DMS153 (cell line): ENCODE results near the gene CD79B.

Source experiments
- DNase-seq: peaks from one replicate; lab custom pipeline; 2025; lab: John Stamatoyannopoulos, UW

CD79B gene

DNA sequence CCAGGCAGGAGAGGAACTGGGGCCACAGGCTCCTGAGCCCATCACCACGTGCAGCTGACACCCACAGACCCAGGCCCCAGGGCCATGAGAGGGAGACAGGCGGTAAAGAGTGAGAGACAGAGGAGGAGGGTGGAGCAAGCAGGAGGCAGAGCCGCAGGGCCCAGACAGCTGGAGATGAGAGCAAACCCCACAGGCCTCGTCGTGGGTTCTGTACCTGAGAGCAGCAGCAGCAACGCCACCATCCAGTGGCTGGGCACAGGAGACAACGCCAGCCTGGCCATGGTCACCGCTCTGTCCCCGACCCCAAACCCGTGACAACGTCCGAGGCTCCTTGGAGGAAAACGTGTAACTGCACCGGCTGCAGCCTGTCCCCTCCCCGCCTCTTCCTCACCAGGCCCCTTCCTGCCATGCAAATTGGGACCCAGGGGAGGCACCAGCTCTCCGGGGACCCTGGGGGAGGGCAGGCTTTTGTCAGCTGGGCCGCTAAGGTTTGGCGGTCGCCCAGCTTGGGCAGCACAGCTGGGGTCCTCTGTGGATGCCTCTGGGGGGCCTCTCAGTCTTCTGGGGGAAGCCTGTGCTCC is at the start of gene CD79B:
Gene CD79B, minus strand, starts transcription at position 351 of the 581 bp plus-strand sequence. Its CDS starts 70 bp downstream, at position 281.
- DNase-seq, result no peak

DNA sequence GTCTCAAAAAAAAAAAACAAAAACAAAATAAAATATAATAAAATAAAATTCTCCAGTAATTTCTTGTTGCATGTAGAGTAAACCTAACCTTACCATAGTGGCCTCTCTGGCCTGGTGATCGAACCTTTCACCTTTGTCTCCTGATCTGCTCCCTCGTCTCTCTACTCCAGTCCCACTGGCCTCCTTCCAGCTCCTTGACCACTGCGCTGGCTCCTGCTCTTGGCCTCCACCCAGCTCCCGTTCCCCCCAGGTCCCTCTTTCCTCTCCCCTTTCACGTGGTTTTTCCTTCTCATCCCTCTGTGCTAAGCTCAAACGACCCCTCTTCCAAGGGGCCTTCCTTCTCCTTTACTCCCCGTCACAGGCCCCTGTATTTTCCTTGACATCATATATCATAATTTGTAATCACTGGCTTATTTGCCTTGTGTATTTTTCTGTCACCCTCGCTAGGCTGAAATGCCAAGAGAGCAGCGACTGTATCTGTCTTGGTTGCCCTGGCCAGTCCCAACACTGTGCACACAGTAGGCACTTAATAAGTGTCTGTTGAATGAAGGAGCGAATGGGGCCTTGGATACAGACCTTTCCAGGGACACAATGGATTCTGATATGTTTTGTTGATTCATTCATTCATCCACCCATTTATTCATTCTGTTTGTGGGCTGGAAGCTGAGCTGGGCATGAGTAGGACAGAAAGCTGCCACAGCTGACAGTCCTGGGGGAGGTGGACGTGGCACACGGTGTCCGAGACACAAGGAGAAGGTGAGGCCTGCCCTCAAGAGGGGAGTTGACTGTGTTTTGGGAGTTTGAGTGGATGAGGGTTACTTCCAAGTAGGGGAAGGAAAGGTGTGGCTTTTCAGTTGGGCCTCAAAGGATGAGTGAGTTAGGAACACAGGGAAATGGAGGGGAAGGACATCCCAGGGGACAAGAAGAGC is 46.4 kb upstream of the CD79B start:
- no peak for DNase-seq

DNA sequence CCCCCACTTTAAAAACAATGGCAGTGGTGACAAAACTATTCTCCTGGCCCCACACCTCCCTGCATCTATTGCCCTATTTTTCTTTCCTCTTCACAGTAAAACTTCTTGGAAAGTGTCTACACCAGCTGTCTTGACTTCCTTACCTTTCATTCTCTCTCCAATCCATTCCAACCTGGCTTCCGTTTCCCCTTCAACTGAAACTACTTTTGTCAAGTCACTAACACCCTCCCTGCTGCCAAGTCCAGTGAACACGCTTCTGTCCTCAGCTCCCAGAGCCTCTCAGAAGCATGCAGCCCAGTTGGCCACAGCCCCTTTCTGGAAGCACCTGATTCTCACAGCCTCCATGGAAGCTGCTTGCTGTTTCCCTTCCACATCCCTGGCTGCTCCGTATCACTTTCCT is 44.6 kb upstream of the CD79B start:
- no peak for DNase-seq

DNA sequence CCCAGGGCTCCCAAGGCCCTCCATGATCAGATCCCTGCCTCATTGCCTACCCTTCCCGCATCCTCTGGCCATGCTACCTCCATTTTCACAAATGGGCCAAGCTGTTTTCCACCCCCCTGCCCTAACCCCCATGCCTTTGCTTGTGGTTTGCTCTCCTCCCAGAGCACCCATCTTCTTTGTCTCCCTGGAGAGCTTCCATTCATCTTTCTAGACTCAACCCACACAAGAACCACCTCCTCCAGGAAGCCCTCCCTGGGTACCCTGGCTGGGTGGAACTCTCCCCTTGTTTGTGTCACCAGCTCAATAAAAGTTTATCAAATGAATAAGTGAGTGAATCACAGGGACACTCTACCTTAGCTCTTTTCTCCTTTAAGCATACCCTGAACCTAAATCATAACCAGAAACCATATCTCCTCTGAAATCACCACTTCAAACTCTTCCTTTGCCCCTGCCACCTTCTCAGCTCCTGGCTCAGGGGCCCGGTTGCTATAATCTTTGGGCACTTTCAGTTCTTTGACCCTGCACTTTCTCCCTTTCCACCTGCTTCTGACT is 43.5 kb upstream of the CD79B start:
- no peak for DNase-seq

DNA sequence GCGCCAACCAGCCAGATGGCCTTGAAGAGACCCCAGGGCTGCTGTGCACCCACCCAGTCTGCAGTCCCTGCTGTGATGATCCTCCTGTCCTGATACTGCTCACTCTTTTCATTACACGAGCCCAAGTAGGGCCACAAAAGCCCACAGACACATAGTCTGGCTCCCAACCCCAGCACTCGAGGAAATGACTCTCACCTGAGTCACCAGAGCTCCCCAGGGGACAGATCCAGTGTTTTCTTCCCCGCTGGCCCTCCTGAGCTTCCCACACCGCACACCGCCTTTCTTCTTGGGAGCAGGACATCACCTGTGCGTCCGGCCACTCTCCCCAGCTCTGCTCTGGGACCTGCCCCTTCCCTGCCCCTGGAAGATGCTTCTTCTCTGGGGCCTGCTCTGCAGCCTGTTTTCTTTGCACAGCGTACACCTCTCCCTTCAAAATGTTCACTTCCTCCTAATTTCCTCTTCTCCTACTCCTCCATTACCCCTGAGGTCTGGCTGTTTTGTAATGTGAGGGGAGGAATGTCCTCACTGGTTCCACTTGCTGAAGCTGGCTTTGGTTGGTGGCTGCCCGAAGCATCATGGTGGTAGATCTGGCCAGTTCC is 42.6 kb upstream of the CD79B start:
- no peak for DNase-seq

DNA sequence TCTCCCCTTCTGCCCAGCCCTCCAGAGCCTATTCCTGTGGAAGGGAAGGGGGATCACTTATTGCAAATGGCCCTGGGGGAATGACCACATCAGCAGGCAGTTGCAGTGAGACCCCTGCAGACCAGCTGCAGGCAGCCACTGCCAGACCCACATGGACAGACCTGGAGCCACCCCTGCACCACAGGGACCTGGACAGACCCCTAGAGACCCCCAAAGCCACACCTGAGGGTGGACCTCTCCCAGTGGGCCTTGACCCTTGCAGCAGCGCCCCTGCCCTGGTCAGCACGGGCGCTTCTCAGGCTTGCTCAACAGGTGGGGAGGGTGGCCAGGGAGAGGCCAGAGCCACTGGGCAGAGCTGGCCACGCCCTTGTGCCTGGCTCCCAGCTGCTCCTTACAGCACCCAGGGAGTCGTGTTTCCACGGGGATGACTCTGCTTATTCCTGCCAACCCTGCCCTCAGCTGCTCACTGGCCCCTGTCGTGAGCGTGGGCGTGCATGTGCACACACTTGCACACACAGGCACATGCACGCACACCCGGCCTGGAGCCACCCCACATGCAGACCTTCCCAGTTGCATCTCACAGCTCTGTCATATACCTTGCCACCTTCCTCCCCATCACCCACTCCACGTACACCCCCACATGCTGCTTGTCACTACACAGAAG is 41.9 kb upstream of the CD79B start:
- DNase-seq, result no peak

DNA sequence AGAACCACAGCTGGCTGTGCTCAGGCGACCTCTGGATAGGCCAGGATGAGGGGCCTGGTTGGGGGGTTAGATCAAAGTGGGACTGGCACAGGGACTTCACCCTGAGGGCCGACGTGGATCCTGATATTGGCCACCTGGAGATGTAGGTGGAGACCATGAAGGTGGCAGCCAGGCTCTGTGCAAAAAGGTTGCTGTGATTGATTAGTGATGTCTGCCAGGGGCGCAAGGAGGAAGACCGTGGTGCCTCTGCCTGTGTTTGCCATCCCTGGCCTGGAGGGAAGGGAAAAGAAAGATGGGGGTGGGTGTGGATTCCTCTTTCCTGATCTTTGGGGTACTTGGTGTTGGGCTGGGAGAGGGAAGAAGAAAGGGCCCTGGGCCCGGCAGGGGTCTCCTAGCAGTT is 41.1 kb upstream of the CD79B start:
- no peak for DNase-seq

DNA sequence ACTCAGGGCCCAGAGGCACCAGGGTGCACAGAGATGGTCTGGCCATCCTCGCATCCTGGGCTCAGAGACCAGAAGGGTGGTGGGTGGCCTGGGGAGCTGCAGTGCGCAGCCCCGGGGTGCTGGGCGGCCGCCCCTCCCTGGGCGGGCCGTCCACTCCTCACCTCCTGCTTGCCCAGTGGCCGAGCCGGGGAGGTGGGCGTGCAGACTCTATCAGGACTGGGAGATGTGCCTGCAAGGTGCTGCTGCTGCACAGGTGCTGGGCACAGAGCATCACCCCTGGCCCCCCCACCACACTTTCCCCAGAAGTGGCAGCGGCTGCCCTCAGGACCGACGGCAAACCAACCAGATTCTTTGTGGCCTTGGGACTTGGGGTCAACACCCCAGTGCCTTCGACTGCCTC is 40.7 kb upstream of the CD79B start, which contains the start of gene SCN4A:
Gene SCN4A, minus strand, starts transcription at position 123 of the 400 bp plus-strand sequence. Its CDS starts 77 bp downstream, at position 46.
- no peak for DNase-seq

DNA sequence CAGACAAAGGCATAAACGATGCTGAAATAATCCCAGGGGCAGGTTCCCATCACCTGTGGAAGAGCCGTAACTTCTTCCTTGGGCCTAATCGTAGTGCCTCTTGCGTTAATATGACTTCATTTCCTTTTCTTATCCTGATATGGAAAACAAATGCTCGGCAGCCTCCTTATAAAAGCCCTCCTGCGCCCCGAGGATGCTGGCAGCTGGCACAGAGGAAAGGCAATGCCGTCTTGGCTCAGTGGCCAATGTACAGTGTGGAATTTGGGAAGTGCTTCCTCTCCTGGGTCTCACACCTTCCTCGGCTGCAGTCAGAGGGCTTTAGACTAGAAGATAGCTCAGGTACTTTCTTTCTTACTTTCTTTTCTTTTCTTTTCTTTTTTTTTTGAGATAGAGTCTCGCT is 37.1 kb upstream of the CD79B start:
- no peak for DNase-seq

DNA sequence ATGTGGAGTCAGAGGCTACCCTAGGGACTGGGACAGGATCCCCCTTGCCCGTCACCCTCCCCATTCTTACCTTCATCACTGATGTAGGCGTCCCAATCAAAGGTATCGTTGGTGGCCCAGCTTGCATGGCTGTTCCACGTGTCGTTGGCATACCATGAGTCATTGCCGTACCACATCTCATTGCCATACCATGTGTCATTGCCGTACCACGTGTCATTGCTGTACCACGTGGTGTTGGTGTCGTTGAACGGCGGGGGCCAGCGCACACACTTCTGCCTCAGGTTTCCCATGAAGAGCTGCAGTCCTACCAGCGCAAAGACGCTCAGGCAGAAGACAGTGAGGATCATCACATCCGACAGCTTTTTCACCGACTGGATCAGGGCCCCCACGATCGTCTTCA is 35.8 kb upstream of the CD79B start:
- DNase-seq, result no peak

DNA sequence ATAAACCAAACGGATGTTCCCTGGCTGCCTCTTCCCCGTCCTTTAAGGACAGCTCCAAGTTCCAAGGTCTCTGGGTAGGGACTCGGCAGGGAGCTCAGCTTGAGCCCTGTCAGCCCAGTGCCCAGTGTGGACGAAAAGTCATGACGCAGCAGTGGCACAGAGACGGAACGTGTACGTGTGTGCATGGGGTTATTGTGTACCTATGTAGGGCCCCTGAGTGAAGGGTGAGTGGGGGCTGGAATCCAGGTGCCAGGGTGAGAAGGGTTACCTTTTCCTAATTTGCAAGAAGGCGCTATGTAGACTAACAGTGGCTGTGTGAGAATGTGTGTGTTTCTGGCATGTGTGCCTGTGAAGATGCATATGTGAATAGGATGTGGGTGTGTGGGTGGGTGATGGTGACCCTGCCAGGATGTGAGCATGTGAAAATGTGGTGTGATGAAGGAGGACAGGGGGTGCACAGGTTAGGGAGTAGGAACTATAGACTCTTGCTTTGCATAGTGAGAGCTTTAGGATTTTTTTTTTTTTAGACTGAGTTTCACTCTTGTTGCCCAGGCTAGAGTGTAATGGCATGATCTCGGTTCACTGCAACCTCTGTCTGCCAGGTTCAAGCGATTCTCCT is 34.6 kb upstream of the CD79B start:
- DNase-seq, result no peak

DNA sequence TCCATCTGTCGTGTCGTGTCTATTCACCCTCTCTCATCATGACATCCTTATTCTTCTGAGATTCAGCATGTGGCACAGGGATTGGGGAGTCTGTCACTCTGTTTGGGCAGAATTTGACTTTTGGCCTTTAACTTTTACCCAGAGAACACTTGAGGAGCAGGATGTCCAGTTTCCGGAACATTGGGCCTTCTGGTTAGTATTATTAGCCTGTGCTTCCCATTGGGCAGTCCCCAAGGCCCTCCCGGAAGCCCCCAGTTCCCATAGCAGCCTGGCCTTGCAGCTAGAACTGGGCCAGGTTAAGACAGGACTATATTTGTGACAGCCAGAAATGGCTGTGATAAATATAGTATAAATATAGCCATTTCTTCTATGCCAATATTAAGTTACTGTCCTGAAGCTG is 31.0 kb upstream of the CD79B start:
- no peak for DNase-seq

DNA sequence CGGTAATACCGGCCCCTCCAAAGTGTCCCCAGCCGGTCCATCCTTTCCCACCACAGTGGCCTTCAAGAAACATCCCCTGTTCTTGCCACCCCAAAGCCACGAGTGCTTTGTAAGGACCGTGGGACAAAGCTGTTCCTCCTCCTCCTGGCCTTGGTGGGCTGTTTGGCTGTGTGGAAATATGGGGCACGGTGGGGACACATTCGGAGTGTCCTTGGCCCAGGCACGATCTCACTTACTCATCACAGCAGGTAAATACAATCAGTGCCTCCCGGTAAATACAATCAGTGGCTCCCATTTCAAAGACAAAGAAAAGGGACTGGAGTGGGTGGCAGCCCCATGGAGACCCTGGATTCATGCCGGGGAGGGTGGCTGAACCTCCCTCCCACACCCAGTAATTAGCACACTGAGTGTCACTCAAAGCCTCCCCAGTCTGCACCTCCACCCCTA is 30.2 kb upstream of the CD79B start:
- DNase-seq, result no peak

DNA sequence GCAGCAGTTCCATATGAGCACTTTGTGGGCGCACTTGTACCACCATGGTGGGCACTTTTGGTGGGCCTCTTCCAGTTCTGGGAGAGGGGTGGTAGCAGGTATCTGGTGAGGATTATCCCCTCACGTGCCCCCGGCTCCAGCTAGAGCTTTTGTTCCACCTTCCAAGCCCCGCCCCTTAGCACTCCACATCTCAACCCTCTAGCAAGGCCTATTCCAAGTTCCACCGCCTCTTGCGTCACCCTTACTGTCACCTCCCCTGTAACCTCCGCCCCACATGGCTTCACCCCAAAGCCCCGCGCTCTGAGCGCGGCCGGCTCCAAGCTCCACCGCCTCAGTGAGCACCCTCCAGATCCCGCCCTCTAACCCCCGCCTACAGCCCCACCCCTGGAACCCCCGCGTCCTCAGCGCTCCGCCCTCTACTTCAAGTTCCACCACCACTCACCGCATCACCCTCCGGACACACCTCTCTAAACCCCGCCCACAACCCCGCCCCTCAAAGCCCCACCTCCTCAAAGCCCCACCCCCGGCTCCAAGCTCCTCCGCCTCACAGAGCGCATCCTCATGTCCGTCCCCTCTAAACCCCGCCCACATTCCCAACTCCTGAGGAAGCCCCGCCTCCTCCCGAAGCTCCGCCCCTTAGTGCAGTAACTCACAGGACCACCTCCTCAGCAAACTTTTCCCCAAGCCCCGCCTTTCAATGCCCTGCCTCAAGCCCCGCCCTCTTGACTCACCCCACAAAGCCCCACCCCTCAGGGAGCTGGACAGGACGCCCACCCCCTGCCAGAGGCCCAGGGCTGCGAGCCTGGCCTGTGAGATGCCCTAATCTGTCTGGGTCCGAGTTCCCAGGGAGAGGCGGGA is 29.5 kb upstream of the CD79B start:
- no peak for DNase-seq

DNA sequence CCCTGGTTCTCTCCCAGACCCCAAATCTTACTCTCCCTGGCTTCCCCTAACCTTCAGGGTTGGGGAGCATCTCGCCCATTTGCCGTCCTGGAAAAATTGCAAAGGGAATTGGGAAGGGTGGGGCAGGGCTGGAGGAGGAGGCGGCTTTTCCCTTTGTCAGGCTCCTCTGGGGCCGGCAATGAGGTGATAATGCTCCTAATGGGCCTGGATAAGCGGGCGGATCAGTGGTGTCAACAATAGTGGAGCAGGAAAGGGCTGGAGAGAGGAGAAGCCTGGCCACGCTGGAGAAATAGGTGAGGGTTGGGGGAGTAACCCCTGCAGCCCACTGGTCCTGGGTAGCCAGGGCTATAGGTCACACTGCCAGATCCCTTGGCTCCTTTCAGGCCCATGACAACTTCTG is 28.3 kb upstream of the CD79B start:
- no peak for DNase-seq

DNA sequence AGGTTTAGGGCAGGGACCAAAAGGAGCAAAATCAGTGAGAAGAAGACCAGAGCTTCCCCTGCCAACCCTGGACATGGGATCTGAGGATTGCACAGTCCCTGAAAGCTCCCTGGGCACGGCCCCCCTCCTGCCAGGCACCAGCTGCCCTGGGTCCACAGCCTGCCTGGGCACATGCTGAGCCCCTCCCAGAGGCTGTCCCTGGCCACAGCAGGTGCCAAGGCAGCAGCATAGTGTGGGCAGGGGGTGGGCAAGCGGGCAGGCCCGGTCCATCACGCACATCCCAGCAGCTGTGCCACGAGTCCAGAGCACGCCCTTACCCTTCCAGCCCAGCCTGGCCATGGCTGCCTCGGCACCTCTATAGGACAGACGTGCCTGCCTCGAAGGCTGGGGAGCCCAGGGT is 27.9 kb upstream of the CD79B start:
- DNase-seq, result no peak

DNA sequence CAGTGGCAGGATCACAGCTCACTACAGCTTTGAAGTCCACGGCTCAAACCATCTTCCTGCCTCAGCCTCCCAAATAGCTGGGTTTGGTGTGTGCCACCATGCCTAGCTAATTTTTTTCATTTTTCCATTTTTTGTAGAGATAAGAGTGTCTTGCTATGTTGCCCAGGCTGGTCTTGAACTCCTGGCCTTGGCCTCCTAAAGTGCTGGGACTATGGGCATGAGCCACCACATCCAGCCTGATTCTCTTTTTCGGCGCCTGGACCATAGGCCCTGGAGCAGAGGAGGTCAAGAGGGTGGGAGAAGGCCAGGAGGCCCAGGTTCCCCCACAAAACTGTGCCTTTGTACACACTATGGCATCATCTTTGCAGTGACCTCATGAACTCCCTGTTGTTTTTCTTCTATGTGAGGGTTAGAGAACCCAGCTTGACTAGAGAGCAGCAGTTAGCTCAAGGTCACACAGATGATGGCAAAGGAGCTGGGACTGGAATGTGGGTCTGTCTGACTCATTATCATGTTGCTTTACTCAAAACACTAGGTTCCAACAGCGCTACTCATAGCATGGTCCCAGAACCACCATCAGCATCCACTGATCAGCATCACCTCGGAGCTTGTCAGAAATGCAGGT is 24.3 kb upstream of the CD79B start:
- DNase-seq, result no peak

DNA sequence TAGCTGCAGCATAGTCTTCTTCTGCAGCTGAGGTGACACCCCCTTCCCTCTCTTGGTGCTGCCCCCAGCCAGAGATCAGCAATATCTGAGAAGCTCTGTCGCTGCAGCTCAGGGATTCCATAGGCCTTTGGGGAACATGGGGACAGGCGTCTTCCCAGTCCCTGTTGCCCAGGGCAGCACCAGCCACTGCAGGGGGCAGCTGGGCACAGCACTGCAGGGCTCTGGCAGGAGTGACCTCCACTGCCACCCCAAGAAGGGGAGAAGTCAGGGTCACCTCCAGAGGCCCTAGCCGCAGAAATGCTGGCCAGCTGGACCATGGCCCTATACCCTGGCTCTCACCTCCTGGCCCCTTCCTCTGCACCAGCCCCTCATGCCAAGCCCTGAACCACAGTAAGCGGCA is 23.7 kb upstream of the CD79B start:
- DNase-seq, result no peak

DNA sequence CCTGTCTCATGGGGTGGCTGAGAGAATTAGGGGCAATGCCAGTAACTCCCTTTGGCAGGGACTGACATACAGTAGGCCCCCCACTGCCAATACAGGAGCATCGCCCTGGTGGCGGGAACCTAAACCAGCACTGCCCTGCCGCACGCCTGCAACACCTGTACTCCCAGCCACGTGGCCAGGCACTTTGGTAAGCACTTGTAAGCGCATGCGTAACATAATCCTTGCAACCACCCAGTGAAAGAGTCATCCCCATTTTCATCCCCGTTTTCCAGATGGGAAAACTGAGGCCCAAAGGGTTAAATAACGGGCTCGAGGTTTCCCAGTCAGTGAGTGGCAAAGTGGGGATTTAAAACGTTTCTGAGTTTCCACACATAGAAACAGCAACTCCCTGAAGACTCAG is 23.1 kb upstream of the CD79B start:
- no peak for DNase-seq

DNA sequence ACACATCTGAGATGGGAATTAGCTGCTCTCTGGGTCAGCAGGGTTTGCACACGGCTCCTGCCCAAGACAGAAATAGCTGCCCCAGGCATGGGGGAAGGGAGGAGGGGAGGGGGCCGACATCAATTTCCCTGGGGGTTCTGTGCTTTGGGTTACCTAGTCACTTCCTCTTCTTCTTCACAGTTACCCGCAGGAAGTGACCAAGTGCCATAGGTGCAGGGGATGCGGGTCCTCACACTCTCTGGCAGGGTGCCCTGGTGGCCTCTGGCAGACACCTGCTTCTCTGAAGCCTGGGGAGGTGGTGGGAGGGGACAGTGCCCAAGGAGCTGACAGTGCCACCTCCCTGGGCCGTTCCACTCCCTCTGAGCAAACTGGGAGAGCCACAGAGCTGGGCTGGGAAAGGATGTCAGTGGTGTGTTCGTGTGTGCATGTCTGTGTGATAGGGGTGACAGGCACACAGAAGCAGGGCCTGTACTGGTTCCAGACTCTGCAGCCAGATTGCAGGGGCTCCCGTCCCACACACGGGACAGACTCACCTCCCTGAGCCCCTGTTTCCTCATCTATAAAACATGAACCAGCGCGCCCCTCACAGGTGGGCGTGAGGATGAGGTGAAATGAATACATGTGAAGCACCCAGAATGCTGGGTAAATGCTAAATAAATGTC is 22.4 kb upstream of the CD79B start:
- DNase-seq, result peak; percentile 39
